ENCODE data around the gene TARS3.

The TARS3 gene

GRCh38 chr15:101686718-101687117 lies 37.6 kb downstream of the TARS3 start:
- no peak overlapping the region for H3K4me3 ChIP-seq (ENCODE audit: low read depth, low read length)
- DNase-seq (ENCODE audit: low read depth): no peak
- TF ChIP-seq CTCF (IDR thresholded peaks at IDR 0.05; ENCODE audit: low read depth, low read length) (no peak), POLR2A (IDR thresholded peaks at IDR 0.05; ENCODE audit: extremely low read depth, insufficient read length) (no peak), MAX (IDR thresholded peaks at IDR 0.05; ENCODE audit: low read depth, low read length) (no peak), MYC (IDR thresholded peaks at IDR 0.05; ENCODE audit: low read depth, low read length) (no peak)

GRCh38 chr15:101684877-101685276 lies 39.4 kb downstream of the TARS3 start:
- no peak overlapping the region for H3K4me3 ChIP-seq (ENCODE audit: low read depth, low read length)
- TF ChIP-seq CTCF (IDR thresholded peaks at IDR 0.05; ENCODE audit: low read depth, low read length): no peak
- TF ChIP-seq MYC (IDR thresholded peaks at IDR 0.05; ENCODE audit: low read depth, low read length): no peak
- no peak for TF ChIP-seq MAX (IDR thresholded peaks at IDR 0.05; ENCODE audit: low read depth, low read length)
- no peak for TF ChIP-seq POLR2A (IDR thresholded peaks at IDR 0.05; ENCODE audit: extremely low read depth, insufficient read length)
- DNase-seq (ENCODE audit: low read depth): no peak

DNA sequence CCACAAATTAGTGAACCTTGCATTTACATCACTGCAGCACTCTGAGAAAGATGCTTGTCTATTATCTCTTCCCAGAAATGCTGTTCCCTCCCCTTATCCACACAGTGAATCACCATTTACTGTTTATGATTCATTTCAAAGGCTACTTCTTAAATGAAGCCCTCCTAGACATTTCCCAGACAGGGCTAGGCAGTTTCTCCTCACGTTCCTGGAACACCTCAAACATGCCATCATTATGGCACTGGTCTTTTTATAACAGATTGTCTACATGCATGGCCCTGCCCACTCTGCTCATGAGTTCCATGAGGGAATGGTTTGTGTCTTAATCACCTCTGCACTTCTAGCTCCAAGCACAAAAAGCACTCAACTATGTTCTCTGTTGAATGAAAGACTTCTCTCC lies 39.9 kb downstream of the TARS3 start:
- DNase-seq (ENCODE audit: low read depth): no peak
- no peak overlapping the region for H3K4me3 ChIP-seq (ENCODE audit: low read depth, low read length)
- TF ChIP-seq MYC (IDR thresholded peaks at IDR 0.05; ENCODE audit: low read depth, low read length): no peak
- TF ChIP-seq CTCF (IDR thresholded peaks at IDR 0.05; ENCODE audit: low read depth, low read length): no peak
- TF ChIP-seq MAX (IDR thresholded peaks at IDR 0.05; ENCODE audit: low read depth, low read length): no peak
- no peak for TF ChIP-seq POLR2A (IDR thresholded peaks at IDR 0.05; ENCODE audit: extremely low read depth, insufficient read length)

GRCh38 chr15:101679806-101680205 lies 44.5 kb downstream of the TARS3 start:
- H3K4me3 ChIP-seq (ENCODE audit: low read depth, low read length): no peak overlapping the region
- no peak for DNase-seq (ENCODE audit: low read depth)
- TF ChIP-seq CTCF (IDR thresholded peaks at IDR 0.05; ENCODE audit: low read depth, low read length) (no peak), POLR2A (IDR thresholded peaks at IDR 0.05; ENCODE audit: extremely low read depth, insufficient read length) (no peak), MYC (IDR thresholded peaks at IDR 0.05; ENCODE audit: low read depth, low read length) (no peak), MAX (IDR thresholded peaks at IDR 0.05; ENCODE audit: low read depth, low read length) (no peak)

- TF ChIP-seq MAX (IDR thresholded peaks at IDR 0.05; ENCODE audit: low read depth, low read length) (no peak), CTCF (IDR thresholded peaks at IDR 0.05; ENCODE audit: low read depth, low read length) (no peak), POLR2A (IDR thresholded peaks at IDR 0.05; ENCODE audit: extremely low read depth, insufficient read length) (no peak)
- H3K4me3 ChIP-seq (ENCODE audit: low read depth, low read length): no peak overlapping the region
- DNase-seq (ENCODE audit: low read depth): no peak
Measured at GRCh38 chr15:101676921-101677329, 47.3 kb downstream of the TARS3 start.

Measured in NB4 (cell line).